GM18517 (cell line): ENCODE data around the gene P3H4.
A peak's percentile ranks its signal among the peaks of the same experiment; 100 is the strongest.
"Not testable (repeated sequence)": the region's sequence is repeated elsewhere in the genome, so short reads cannot be mapped to it uniquely, and the experiment has no call there.

Source experiments
- ATAC-seq: cut with Tn5 transposase; IDR thresholded peaks from one replicate; pipeline ENCODE4 v1.9.1; 2021; ENCODE audit warnings: mild to moderate bottlenecking, moderate library complexity; ENCODE audit not compliant: unreplicated experiment

P3H4 gene, protein sequence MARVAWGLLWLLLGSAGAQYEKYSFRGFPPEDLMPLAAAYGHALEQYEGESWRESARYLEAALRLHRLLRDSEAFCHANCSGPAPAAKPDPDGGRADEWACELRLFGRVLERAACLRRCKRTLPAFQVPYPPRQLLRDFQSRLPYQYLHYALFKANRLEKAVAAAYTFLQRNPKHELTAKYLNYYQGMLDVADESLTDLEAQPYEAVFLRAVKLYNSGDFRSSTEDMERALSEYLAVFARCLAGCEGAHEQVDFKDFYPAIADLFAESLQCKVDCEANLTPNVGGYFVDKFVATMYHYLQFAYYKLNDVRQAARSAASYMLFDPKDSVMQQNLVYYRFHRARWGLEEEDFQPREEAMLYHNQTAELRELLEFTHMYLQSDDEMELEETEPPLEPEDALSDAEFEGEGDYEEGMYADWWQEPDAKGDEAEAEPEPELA

DNA sequence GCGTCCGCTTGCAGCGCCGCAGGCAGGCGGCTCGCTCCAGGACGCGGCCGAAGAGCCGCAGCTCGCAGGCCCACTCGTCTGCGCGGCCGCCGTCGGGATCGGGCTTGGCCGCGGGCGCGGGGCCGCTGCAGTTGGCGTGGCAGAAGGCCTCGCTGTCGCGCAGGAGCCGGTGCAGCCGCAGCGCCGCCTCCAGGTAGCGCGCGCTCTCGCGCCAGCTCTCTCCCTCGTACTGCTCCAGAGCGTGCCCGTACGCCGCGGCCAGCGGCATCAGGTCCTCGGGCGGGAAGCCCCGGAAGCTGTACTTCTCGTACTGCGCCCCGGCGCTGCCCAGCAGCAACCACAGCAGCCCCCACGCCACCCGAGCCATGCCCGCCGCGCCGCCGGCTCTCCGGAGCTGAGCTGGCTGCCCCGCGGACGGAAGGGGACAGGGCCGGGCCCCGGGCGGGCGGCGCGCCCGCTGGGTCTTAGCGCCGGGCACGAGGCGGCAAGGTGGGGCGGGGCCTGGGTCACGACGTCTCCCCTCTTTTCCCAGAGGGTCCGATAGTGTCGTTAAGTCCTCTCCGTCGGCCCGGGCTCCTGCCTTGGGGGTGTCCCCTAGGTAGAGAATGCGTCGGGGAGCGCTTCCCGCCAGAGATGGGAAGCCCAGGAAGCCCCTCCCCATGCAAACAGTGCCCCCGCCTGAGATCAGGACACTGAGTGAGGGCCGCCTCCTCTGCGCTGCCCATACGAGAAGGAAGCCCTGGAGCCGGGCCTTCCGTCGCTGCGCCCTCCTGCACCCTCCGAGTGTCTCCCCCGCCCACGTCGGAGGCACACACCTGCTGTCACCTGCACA lies at the start of gene P3H4:
Gene P3H4, minus strand, starts transcription at position 401 of the 832 bp plus-strand sequence. Its CDS starts 34 bp downstream, at position 367.
- ATAC-seq, result peak; percentile 70

DNA sequence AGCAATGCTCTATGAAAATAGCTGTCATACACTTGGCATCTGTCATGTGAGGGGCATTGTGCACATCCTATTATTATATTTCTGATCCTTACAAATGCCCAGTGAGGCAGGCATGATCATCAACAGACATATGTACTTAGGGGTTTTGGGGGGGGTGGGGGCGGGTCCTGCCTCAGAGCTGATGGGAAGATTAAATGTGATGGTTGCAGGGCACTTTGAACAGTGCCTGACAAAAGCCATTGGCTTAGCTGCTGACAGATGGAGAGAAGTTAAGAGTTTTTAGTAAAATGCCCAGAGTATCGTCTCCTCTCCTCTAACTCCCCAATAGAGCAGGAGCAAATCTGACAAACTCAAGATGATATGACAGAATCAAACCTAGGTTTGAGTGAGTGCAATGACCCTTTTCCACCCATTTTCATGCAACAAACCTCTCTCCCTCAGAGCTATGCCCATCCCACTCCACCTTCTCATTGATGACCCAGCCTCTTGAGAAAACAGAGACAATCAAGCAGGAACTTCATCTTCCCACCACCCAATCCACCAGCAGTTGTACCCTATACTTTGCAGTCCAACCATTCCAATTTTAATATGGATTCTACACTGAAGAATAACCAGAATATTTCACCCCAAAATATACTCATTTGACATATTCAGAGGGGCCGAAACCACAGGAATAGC lies 48.6 kb upstream of the P3H4 start:
- ATAC-seq, result no peak

DNA sequence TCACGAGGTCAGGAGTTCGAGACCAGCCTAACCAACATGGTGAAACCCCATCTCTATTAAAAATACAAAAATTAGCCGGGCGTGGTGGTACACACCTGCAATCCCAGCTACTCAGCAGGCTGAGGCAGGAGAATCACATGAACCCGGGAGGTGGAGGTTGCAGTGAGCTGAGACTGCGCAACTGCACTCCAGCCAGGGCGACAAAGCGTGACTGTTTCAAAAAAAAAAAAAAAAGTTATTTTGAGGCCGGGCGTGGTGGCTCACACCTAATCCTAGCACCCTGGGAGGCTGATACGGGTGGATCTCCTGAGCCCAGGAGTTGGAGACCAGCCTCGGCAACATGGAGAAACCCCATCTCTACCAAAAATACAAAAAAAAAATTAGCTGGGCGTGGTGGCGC lies 39.6 kb upstream of the P3H4 start:
- not testable (repeated sequence) for ATAC-seq

DNA sequence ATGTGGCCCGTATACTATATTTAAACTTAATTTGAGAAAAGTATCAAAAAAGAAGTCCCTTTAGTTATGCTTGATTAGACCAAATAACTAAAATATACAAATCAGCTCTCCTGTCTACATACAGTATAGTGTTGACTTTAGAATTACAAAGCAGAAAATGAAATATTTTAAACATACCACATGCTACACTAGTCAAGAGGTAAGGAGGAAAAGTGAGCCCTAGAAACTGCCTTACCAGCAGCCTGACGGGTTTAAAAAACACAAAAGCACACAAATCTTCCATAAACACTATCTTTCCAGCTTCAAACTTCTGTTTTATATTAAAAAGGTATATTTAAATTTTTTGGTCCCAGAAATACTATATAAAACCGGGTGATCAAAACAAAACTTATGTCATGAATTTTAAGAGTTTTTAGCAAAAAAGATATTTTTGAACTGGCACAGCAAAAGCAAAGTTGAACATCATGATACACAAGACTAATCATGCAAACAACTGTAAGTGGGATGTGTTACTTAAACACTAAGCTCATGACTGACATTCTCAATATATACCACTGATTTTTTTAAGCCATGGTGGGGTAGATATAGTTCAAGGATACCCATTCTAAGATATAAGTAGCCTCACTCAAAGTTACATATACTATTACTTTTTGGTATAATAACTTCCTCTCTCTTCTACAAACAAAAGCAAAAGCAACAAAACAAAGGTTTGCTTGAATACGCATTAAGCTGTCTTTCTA lies 37.7 kb upstream of the P3H4 start:
- no peak for ATAC-seq

DNA sequence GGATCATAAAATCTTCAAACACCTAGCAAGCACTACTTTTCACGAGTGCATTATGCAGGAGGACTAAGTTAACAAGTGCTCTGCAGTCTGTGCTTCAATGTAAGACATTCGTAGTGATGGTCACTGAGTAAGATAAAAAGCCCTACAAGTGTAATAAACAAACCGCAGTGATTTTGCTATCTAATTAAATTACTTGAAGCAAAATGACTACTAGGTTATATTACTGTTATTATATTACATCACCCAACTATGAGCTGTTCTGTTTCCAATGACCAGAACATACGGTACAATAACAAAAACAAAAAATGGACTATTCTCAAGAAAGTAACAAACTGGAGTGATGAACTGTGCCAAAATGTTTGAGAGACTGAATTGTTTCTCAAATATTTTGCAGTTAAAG lies 37.0 kb upstream of the P3H4 start:
- no peak for ATAC-seq

DNA sequence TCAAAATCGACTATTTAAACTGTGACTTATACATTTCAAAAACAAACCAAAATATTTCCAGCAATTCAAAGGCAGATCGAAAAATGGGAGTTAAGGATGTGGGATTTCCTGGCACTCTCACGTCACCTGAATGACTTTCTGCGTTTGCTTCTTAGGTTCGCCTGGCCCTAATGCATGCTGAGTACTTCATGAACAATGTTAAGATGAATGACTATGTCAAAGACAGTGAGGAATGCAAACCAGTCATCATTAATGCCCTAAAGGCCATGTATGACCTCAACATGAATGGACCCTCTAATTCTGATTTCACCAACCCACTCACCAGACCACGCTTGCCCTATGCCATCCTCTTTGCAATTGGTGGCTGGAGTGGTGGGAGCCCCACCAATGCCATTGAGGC lies 33.2 kb upstream of the P3H4 start:
- ATAC-seq, result no peak

DNA sequence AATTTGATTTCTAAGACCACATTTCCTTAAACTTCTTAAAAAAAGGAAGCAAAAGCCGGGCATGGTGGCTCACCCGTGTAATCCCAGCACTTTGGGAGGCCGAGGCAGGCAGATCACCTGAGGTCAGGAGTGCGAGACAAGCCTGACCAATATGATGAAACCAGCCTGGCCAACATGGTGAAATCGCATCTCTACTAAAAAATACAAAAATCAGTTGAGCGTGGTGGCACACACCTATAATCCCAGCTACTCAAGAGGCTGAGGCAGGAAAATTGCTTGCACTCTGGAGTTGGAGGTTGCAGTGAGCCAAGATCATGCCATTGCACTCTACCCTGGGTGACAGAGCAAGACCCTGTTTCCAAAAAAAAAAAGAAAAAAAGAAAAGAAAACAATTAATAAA lies 29.0 kb upstream of the P3H4 start:
- not testable (repeated sequence) for ATAC-seq

DNA sequence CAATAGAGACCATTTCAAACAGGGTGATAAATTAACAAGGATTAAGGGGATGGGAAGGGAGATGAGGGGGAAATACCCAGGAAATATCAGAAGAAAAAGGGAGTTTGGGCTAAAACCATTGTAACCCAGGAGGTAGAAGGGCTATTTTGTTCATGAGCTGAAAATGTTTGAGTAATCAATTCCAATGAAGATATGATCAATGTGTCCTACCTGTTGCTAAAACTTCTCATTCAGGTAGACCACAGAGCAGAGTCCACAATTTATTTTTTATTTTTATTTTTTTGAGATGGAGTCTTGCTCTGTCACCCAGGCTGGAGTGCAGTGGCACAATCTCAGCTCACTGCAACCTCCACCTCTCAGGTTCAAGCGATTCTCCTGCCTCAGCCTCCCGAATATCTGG lies 27.7 kb upstream of the P3H4 start:
- ATAC-seq, result not testable (repeated sequence)

DNA sequence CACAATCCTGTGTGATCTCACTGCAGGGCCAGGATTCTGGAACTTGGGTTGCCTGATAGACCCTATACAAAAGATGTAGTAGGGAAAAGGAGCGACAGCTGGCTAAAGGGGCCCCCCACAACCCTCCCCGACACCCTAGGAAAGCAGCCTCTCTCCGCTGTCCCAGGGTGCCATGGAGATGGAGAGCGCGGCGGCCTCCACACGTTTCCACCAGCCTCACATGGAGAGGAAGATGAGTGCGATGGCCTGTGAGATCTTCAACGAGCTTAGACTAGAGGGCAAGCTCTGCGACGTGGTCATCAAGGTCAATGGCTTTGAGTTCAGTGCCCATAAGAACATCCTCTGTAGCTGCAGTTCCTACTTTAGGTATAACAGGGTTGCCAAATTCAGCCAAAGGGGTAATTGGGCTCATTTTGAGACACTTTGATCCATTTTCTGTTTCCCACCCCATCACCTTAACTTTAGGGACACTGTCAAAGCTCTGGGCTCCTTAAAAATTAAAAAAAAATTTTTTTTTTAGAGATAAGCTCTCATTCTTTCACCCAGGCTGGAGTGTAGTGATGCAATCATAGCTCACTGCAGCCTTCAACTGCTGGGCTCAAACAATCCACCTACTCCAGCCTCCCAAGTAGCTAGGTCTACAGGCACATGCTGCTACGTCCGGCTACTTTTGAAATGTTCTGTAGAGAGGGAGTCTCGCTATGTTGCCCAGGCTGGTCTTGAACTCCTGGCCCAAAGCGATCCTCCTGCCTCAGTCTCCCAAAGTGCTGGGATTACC lies 26.2 kb upstream of the P3H4 start, which contains the start of gene KLHL10:
Gene KLHL10, plus strand, starts transcription at position 65 of the 778 bp plus-strand sequence. Its CDS starts 108 bp downstream, at position 173.
- no peak for ATAC-seq

DNA sequence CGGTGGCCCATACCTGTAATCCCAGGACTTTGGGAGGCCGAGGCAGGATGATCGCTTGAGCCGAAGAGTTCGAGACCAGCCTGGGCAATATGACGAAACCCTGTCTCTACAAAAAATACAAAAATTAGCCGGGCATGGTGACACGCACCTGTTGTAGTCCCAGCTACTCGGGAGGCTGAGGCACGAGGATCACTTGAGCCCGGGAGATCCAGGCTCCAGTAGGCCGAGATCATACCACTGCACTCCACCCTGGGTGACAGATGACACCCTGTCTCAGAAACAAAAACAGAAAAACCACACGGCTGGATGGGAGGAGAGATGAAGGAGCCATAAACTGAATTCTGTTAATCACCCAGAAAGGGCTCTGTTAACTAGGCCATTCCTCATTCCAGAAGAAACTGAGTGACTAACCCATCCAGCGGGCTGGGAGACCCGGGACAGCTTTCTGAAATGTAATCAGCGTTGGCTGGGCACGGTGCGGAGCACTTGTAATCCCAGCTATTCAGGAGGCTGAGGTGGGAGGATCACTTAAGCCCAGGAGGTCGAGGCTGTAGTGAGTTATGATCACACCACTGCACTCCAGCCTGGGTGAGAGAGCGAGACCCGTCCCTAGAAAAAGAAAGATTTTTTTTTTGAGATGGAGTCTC lies 24.9 kb upstream of the P3H4 start:
- ATAC-seq, result no peak

DNA sequence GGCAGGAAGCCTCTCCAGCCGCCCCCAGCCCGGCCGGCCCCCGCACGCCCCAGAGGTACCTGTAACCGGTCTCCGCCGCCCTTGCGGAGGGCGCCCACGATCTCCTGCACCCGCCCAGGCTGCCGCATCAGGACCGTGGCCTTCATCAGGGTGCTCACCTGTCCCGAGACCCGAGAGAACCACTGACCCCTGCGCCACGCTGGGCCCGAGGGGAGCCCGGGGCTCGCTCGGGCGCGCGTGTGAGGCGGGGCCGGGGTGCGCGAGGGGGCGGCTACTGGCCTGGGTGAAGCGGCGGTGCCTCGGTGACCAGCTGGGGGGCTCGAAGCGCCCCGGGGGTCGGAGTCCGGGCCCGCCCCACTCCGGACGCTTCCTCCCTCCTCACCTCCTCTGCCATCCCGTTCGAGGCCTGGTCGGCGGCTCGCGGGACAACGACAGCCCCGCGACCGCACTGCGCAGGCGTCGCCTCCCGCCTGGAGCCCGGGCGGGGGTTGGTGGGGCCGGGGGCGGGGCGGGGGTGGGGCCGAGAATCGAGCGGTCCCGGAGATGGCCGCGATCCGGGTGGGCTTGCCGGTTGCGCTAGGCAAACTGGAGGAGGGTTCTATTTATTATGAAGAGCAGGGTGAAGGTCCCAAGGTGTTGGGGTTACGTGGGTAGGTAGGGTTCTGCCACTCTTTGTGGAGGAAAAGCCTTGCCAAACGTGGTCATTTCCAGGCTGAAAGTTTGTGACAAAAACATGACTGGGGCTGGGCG lies 24.2 kb upstream of the P3H4 start, which contains the start of gene NT5C3B:
Gene NT5C3B, minus strand, starts transcription at position 433 of the 750 bp plus-strand sequence. Its CDS starts 39 bp downstream, at position 394.
- ATAC-seq, result no peak

DNA sequence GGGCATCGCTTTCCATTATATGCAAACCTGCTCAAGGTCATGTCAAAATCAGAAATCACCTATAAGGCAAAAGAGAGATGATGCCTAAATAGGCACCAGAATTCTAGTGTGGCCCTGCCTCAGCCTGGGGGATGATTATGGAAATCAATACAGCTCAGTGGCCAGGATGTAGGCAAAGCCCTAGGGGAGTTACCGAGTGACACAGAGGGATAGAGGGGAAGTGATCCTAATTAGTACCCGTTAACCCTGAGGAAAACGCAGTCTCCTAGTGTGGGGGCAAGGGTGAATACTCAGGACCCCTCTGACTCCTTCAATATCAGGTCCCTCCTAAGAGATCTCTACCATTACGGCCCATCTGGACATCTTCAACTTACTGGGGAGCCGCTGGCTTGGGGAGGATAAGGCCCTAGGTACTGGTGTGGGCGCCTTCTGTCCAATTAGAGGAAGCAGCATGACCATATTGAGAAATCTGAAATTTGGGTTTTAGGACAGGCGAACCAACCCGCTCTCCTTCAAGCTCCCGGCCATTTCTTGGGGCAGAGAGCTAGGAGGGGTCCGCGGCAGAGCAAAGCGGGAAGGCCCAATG lies 23.6 kb upstream of the P3H4 start:
- no peak for ATAC-seq

DNA sequence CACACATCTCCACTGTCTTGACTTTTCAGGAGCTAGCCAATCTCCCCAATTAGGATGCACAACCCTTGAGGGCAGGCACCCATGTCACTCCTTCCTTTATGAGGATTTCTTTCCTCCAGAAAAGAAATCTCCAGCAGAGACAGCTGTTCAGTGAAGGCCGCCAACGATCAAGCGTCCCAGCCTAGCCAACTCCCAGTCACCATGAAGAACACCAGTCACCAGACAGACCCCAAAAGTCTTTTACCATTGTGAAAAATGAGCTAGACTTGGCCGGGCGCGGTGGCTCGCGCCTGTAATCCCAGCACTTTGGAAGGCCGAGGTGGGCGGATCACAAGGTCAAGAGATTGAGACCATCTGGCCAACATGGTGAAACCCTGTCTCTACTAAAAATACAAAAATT lies 18.2 kb upstream of the P3H4 start:
- ATAC-seq, result not testable (repeated sequence)

DNA sequence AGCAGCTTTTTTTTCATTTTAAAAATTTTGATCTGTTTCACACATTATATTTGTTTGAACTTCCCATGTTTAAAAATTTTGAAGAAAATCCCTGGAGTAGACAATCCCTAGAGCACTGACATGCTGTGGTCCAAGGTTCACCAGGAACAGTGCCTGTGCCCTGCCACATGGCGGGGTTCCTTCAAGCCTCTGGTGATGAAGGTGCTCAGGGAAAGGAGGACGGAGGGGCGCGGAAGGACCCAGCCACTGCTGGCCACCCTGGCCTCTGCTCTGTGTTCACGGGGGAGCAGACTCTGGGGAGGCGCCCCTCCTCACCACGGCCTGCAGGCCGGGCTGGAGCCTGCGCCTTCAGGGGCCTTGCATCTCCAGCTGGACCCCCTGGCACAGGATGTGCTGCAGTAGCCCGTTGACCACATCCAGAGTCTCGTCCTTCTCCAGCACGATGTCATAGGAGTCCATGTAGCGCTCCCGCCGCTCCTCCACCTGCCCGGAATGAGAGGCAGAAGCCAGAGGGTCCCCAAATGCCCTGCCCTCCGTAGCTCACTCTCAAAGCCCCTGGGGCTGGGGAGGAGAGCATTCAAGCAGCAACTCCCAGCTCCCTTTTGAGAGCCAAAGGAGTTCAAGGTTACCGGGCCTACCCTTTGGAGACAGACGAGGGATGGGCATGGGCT lies 13.6 kb upstream of the P3H4 start:
- no peak for ATAC-seq

DNA sequence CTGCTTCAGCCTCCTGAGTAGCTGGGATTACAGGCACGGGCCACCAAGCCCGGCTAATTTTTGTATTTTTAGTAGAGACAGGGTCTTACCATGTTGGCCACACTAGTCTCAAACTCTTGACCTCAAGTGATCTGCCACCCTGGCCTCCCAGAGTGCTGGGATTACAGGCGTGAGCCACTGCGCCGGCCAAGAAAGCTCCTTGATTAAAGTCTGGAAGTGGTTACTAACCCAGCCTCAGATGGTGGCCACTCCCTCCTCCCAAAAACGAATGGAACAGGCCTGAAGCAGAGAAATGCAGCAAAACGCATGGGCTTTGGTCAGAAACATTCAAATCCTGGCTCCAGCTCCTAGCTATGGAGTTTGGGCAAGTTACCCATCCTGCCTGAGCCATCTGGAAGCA lies 12.3 kb upstream of the P3H4 start:
- ATAC-seq, result no peak

DNA sequence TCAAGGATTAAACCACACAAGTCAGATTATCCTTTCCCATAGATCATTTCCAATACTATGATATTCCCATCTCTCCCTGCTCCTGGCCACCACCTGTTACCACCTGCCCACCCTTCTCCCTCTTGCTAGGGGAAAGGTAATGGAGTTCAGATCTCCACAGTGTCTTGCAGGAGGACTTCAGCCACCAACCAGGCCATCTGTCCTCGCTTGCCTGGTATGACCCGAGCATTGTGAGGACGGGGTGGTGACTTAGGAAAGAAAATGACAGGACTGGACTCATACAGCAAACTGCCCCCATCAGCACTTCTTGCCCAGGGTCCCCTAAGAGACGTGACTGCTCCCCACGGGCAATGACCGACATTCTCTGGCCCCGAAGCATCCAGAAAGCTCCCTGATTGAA lies 11.8 kb upstream of the P3H4 start:
- ATAC-seq, result no peak

DNA sequence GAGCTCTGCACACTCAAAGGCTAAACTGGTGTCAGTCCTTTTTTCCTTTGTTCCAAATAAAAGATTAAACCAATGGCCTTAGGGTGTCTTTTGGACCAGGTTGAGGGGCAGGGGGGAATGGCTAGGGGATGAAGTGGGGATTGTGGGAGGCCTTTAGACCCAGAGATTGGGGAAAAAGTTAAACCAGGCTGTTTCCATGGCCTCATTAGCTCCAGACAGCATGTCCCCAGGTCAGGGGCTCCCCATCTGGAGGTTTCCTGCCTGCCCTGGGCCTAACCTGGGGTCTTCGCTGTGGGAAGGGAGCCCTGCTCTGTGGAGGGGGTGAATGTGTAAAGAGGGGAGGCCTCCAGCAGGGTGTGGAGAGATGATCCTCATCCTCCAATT lies 11.4 kb upstream of the P3H4 start:
- no peak for ATAC-seq
